K562 treated with DMSO at 1 percent for 24 hours (cell line): ENCODE results near the gene ACOXL. TPM values are rescaled to one million over a fixed set of nuclear protein-coding genes. Genes with fewer than 3 reads are reported as not detected.

Experiments used
- total RNA-seq: library from RNA; unstranded; fragments of 300-600 nt; gene quantifications from 2 replicates; pipeline ENCODE4 v1.2.3, GENCODE V29; 2022; ENCODE audit warnings: low read depth; ENCODE audit not compliant: insufficient read depth

Gene ACOXL
- total RNA-seq = 0.31 and 0.44 TPM in 2 replicates

DNA sequence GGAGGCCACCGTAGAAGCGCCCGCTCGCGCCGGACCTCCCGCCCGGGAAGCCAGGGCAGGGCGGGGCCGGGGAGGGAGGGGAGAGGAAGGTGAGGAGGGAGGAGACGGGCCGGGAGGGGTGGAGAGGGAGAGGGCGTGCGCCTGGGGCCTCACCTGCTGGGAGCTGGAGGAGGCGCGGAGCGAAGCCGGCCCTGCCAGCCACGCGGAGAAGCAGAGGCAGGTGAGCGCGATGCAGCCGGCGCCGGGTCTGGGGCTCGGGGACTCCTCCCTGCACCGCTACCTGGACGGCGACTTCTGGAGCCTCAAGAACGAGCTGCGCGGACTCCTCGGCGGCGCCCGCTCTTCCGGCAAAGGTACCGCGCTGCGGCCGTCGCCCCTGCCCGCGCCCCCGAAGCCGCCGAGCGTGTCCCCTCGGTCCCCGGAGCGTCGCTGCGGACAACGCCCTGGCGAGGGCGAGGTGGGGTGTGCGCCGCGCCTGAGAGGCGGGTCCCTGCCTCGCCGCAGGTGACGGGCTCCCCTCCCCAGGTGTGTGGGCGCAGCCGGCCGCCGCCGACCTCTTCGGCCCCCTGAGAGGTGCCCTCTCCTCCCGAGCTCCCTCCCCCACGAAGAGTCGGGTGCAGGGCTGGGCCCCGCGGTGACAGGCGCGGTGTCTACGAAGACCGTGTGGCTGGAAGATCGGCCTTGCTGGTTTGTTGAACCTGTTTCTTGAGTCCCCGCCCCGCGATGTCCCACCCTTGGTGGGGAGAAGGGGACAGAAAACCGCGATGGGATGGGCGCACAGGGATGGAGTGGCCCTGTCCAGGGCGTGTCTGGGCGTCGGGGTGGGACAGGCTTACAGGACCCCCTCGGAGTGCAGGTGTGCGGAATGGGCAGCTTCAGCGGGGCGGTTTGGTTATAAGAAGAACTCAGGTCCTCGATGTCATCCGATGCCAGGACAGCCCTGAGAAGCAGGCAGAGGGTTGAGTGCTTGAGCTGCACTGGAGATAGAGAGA, at the start of gene ACOXL:
ACOXL (plus strand) TSS at position 152 of the 992 bp plus-strand sequence. CDS start 35,817 bp downstream, outside the sequence.

DNA sequence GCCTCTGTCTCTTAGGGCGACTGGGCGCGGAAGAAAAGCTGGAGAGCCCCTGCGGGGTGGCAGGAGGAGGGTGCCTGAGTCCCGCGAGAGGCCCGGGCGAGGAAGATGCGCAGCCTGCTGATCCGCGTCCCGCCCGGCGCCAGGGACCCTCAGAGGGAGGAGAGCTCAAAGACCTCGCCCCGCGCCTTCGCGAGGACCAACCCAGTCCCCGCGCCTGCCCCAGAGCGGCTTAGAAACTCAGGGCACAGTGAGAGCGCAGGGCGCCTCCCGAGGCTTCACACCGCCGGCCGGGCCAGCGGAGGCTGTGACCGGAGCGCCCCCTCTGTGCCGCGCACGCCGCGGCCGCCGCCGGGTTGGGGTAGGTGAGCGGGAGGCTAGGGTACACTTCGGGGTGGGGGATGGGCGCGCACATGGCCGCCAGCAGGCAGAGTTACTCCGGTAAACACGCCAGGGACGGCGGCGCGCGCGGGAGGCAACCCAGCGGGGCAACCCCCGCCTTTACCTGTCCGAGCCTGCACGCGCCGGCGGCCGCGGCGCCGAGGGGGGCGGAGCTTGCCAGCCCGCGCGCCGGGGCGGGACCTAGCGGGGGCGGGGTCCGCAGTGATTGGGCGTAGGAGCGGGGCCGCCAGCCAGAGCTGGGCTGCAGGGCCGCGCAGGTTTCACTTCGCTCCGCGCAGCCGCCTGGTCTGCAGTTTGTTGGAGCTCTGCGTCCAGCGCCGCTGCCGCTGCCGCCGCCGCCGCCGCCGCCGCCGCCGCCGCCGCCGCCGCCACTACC, 388.1 kb downstream of the ACOXL start, which contains the start of gene BCL2L11:
BCL2L11 (plus strand) TSS at position 662 of the 775 bp plus-strand sequence. CDS start 2,832 bp downstream, outside the sequence.

Other genes starting within 250 kb of the ACOXL start
- gene RGPD6, start 155.4 kb upstream of the ACOXL start, total RNA-seq = 0.71 and 0.90 TPM in 2 replicates
- 46.3 and 55.0 TPM in 2 replicates for gene BUB1, start 54.5 kb upstream of the ACOXL start, total RNA-seq